Naive thymus-derived CD4-positive, alpha-beta T cell (primary cell): ENCODE measurements around the gene TTC12. TPM values are rescaled to one million over a fixed set of nuclear protein-coding genes. Genes with fewer than 3 reads are reported as not detected.
A peak's percentile ranks its signal among the peaks of the same experiment; 100 is the strongest.

Experiments
- ATAC-seq: fragments of 150-1000 bp; cut with Tn5 transposase; 2 replicates; pipeline ENCODE4 v1.10.0; 2021; ENCODE audit warnings: mild to moderate bottlenecking, moderate library complexity
- CTCF ChIA-PET: fragments of 350-600 bp; sonication (Branson Sonifier 250); formaldehyde crosslinking; loops from one replicate; lab custom pipeline; 2021; ENCODE audit warnings: antibody characterized with exemption; lab: Charles Lee
- POLR2A ChIA-PET: fragments of 350-600 bp; sonication (Branson Sonifier 250); formaldehyde crosslinking; loops from one replicate; lab custom pipeline; 2021; ENCODE audit warnings: antibody characterized with exemption, inconsistent platforms; lab: Charles Lee
- DNase-seq, 9 donors: peaks; one replicate each; pipeline versions ENCODE4 v3.0.0 to v3.0.0-alpha.2; 2020 to 2022; ENCODE audit warnings: mixed read lengths in 1 of 9
- H3K27ac ChIP-seq: one replicate; pipeline ENCODE4 v1.7.0; 2013; ENCODE audit warnings: mild to moderate bottlenecking, low read depth, low read length, moderate library complexity
- H3K27me3 ChIP-seq, 2 donors: one replicate each; pipeline ENCODE4 v1.7.0; 2013; ENCODE audit warnings: low read length in 2 of 2, mild to moderate bottlenecking in 2 of 2, moderate library complexity in 2 of 2; ENCODE audit not compliant: control insufficient read depth in 2 of 2, insufficient read depth in 2 of 2
- H3K36me3 ChIP-seq, 3 experiments: 1 replicate in 2 of 3; 2 replicates in 1 of 3; pipeline ENCODE4 v1.7.0; 2013; ENCODE audit warnings: low read length in 3 of 3, mild to moderate bottlenecking in 3 of 3, moderate library complexity in 1 of 3; ENCODE audit not compliant: insufficient read depth in 3 of 3, control insufficient read depth in 2 of 3
- H3K4me1 ChIP-seq, 2 donors: one replicate each; pipeline ENCODE4 v1.7.0; 2013; ENCODE audit warnings: low read length in 2 of 2, mild to moderate bottlenecking in 2 of 2, moderate library complexity in 1 of 2; ENCODE audit not compliant: control insufficient read depth in 2 of 2, insufficient read depth in 2 of 2
- H3K4me3 ChIP-seq: 2 replicates; pipeline ENCODE4 v1.7.0; 2013; ENCODE audit warnings: mild to moderate bottlenecking, low read length
- H3K9me3 ChIP-seq, 3 experiments: 1 replicate in 2 of 3; 2 replicates in 1 of 3; pipeline ENCODE4 v1.7.0; 2013; ENCODE audit warnings: low read length in 3 of 3; ENCODE audit not compliant: control insufficient read depth in 2 of 3
- H3K27ac Mint-ChIP-seq, 9 donors: one replicate each; pipeline ENCODE4 v1.8.0; 2020 to 2022; ENCODE audit warnings: mixed read lengths in 9 of 9, mild to moderate bottlenecking in 8 of 9, moderate library complexity in 5 of 9, inconsistent platforms in 2 of 9
- H3K27me3 Mint-ChIP-seq, 5 donors: one replicate each; pipeline ENCODE4 v1.8.0; 2021 to 2022; ENCODE audit warnings: mixed read lengths in 5 of 5, mild to moderate bottlenecking in 1 of 5
- H3K36me3 Mint-ChIP-seq, 5 donors: one replicate each; pipeline ENCODE4 v1.8.0; 2020 to 2022; ENCODE audit warnings: mixed read lengths in 5 of 5, mild to moderate bottlenecking in 3 of 5, inconsistent platforms in 1 of 5
- H3K4me1 Mint-ChIP-seq, 7 donors: one replicate each; pipeline ENCODE4 v1.8.0; 2020 to 2022; ENCODE audit warnings: mixed read lengths in 7 of 7, mild to moderate bottlenecking in 3 of 7, inconsistent platforms in 1 of 7
- H3K4me3 Mint-ChIP-seq, 10 donors: one replicate each; pipeline ENCODE4 v1.8.0; 2020 to 2022; ENCODE audit warnings: mild to moderate bottlenecking in 10 of 10, mixed read lengths in 10 of 10, moderate library complexity in 6 of 10, inconsistent platforms in 2 of 10
- H3K9me3 Mint-ChIP-seq, 11 donors: one replicate each; pipeline ENCODE4 v1.8.0; 2020 to 2022; ENCODE audit warnings: mixed read lengths in 11 of 11, mild to moderate bottlenecking in 4 of 11, inconsistent platforms in 1 of 11, moderate library complexity in 1 of 11
- intact Hi-C, 2 donors: fragments of 100-400 bp; cut with micrococcal nuclease; formaldehyde crosslinking; loops; one replicate each; pipeline ENCODE4 v1.15.1; 2023
- polyA plus RNA-seq, 2 donors: library from polyadenylated mRNA; unstranded; fragments of 300-500 nt; fragmentation: Illumina TruSeq; gene quantifications; one replicate each; pipeline ENCODE4 v1.2.3, GENCODE V29; 2021
- total RNA-seq, 6 experiments: library from RNA in 5 of 6; stranded (reverse) in 5 of 6; gene quantifications; 1 replicate in 5 of 6; 2 replicates in 1 of 6; pipeline ENCODE4 v1.2.3 and lab custom pipeline; 2021 to 2026

Gene TTC12
- total and polyA plus RNA-seq, 7 experiments from 2014 or later, result 8.2 to 84.5 (median 45.1) TPM

- intact Hi-C loops, result no loop called here
- ChIA-PET CTCF (interaction anchor here (2.0 kb wide), 1 partner anchor 10 kb away, joined by 6 read pairs; no protein-coding TSS in a partner anchor), POLR2A (interaction anchor here (1.0 kb wide), 1 partner anchor 18 kb away, joined by 4 read pairs; the partner anchor contains the start of gene TTC12)
- no peak overlapping the region for H3K27ac Mint-ChIP-seq
- H3K36me3 ChIP-seq, result peaks cover 5 to 87% (median 11%) of the 10 kb centered on the region in 3 experiments
- no peaks in the 10 kb centered on the region for H3K27me3 ChIP-seq
- H3K36me3 Mint-ChIP-seq, result peaks cover 15 to 81% (median 54%) of the 10 kb centered on the region in 5 donors
- no peak for DNase-seq
- no peak overlapping the region for H3K4me3 Mint-ChIP-seq
- no peak for ATAC-seq
- H3K27ac ChIP-seq, result no peak overlapping the region
- no peaks in the 10 kb centered on the region for H3K9me3 ChIP-seq
- no peaks in the 10 kb centered on the region for H3K4me1 ChIP-seq
- H3K4me3 ChIP-seq, result no peak overlapping the region
- peaks cover 0 to 6% (median 0%) of the 10 kb centered on the region in 7 donors for H3K4me1 Mint-ChIP-seq
- no peaks in the 10 kb centered on the region for H3K27me3 Mint-ChIP-seq
- H3K9me3 Mint-ChIP-seq, result peaks cover 0 to under 1% (median 0%) of the 10 kb centered on the region in 11 donors
These were observed 17.6 kb downstream of the TTC12 start for GRCh38 chr11:113332023-113332422.

GRCh38 chr11:113332638-113333329, 18.4 kb downstream of the TTC12 start:
- DNase-seq (no peak), ATAC-seq (no peak)
- intact Hi-C loops, result no loop called here
- H3K4me3 ChIP-seq, result no peak overlapping the region
- H3K36me3 ChIP-seq, result peaks cover 5 to 87% (median 15%) of the 10 kb centered on the region in 3 experiments
- ChIA-PET CTCF (interaction anchor here (2.0 kb wide), 1 partner anchor 9 kb away, joined by 6 read pairs; no protein-coding TSS in a partner anchor), POLR2A (interaction anchor here (1.0 to 1.7 kb wide), 2 partner anchors 10 to 19 kb away, joined by 4 read pairs; partner anchors contain the start of gene TTC12)
- no peaks in the 10 kb centered on the region for H3K9me3 ChIP-seq
- peaks cover 19 to 81% (median 49%) of the 10 kb centered on the region in 5 donors for H3K36me3 Mint-ChIP-seq
- peaks cover 0 to 6% (median 0%) of the 10 kb centered on the region in 7 donors for H3K4me1 Mint-ChIP-seq
- peak overlapping the region in 2 of 9 donors; percentile 60 to 86 for H3K27ac Mint-ChIP-seq
- peaks cover 0 to 2% (median 0%) of the 10 kb centered on the region in 11 donors for H3K9me3 Mint-ChIP-seq
- H3K27ac ChIP-seq, result no peak overlapping the region
- no peaks in the 10 kb centered on the region for H3K4me1 ChIP-seq
- H3K27me3 ChIP-seq, result no peaks in the 10 kb centered on the region
- no peak overlapping the region for H3K4me3 Mint-ChIP-seq
- no peaks in the 10 kb centered on the region for H3K27me3 Mint-ChIP-seq

- H3K27me3 Mint-ChIP-seq, result no peaks in the 10 kb centered on the region
- peaks cover 0 to 2% (median 0%) of the 10 kb centered on the region in 11 donors for H3K9me3 Mint-ChIP-seq
- Histone ChIP-seq H3K36me3 (peaks cover 5 to 88% (median 16%) of the 10 kb centered on the region in 3 experiments), H3K4me1 (no peaks in the 10 kb centered on the region), H3K27ac (no peak overlapping the region), H3K27me3 (no peaks in the 10 kb centered on the region), H3K4me3 (no peak overlapping the region), H3K9me3 (no peaks in the 10 kb centered on the region)
- DNase-seq (no peak), ATAC-seq (no peak)
- no peak overlapping the region for H3K4me3 Mint-ChIP-seq
- peaks cover 19 to 81% (median 47%) of the 10 kb centered on the region in 5 donors for H3K36me3 Mint-ChIP-seq
- CTCF ChIA-PET, result interaction anchor here (0.9 kb wide), 1 partner anchor 1047 kb away, joined by 4 read pairs; no protein-coding TSS in a partner anchor
- POLR2A ChIA-PET, result interaction anchor here (1.7 kb wide), 1 partner anchor 11 kb away, joined by 4 read pairs; no protein-coding TSS in a partner anchor
- peaks cover 0 to 6% (median 0%) of the 10 kb centered on the region in 7 donors for H3K4me1 Mint-ChIP-seq
- intact Hi-C loops, result no loop called here
- no peak overlapping the region for H3K27ac Mint-ChIP-seq
These were observed 19.8 kb downstream of the TTC12 start for GRCh38 chr11:113334183-113334582.

GRCh38 chr11:113338730-113339129, 24.3 kb downstream of the TTC12 start:
- Histone ChIP-seq H3K36me3 (peaks cover 0 to 93% (median 16%) of the 10 kb centered on the region in 3 experiments), H3K9me3 (no peaks in the 10 kb centered on the region), H3K27ac (no peak overlapping the region), H3K27me3 (no peaks in the 10 kb centered on the region), H3K4me3 (no peak overlapping the region), H3K4me1 (no peaks in the 10 kb centered on the region)
- no peak for ATAC-seq
- Mint-ChIP-seq H3K4me1 (peaks cover 0 to 4% (median 0%) of the 10 kb centered on the region in 7 donors), H3K36me3 (peaks cover 20 to 88% (median 50%) of the 10 kb centered on the region in 5 donors), H3K4me3 (no peak overlapping the region), H3K27ac (peak overlapping the region in 1 of 9 donors; percentile 37), H3K27me3 (no peaks in the 10 kb centered on the region), H3K9me3 (peaks cover 0 to 2% (median 0%) of the 10 kb centered on the region in 11 donors)
- ChIA-PET POLR2A (no interaction called here), CTCF (no interaction called here)
- intact Hi-C loops, result loop anchor here in 1 of 2 donors (5.0 kb wide), 1 partner anchor 34 kb away; no protein-coding TSS in a partner anchor
- DNase-seq, result no peak

- Histone ChIP-seq H3K9me3 (no peaks in the 10 kb centered on the region), H3K27ac (no peak overlapping the region), H3K4me1 (no peaks in the 10 kb centered on the region), H3K4me3 (no peak overlapping the region), H3K27me3 (no peaks in the 10 kb centered on the region), H3K36me3 (peaks cover 0 to 90% (median 15%) of the 10 kb centered on the region in 3 experiments)
- Mint-ChIP-seq H3K9me3 (peaks cover 0 to 2% (median 0%) of the 10 kb centered on the region in 11 donors), H3K4me1 (peaks cover 0 to 4% (median 0%) of the 10 kb centered on the region in 7 donors), H3K27me3 (no peaks in the 10 kb centered on the region), H3K4me3 (no peak overlapping the region), H3K36me3 (peaks cover 19 to 87% (median 49%) of the 10 kb centered on the region in 5 donors), H3K27ac (peak overlapping the region in 1 of 9 donors; percentile 41)
- DNase-seq (no peak), ATAC-seq (no peak)
- ChIA-PET CTCF (no interaction called here), POLR2A (no interaction called here)
- intact Hi-C loops, result loop anchor here in 1 of 2 donors (5.0 kb wide), 1 partner anchor 32 kb away; no protein-coding TSS in a partner anchor
These were observed 25.7 kb downstream of the TTC12 start for GRCh38 chr11:113339929-113340589.

- H3K36me3 ChIP-seq, result peaks cover 0 to 82% (median 9%) of the 10 kb centered on the region in 3 experiments
- no peaks in the 10 kb centered on the region for H3K9me3 ChIP-seq
- ChIA-PET POLR2A (no interaction called here), CTCF (interaction anchor here (1.7 kb wide), 1 partner anchor 9 kb away, joined by 6 read pairs; no protein-coding TSS in a partner anchor)
- ATAC-seq (no peak), DNase-seq (no peak)
- Mint-ChIP-seq H3K27me3 (no peaks in the 10 kb centered on the region), H3K27ac (no peak overlapping the region), H3K4me1 (no peaks in the 10 kb centered on the region), H3K36me3 (peaks cover 12 to 83% (median 45%) of the 10 kb centered on the region in 5 donors), H3K9me3 (peaks cover 0 to 2% (median 0%) of the 10 kb centered on the region in 11 donors), H3K4me3 (no peak overlapping the region)
- intact Hi-C loops, result no loop called here
- H3K27me3 ChIP-seq, result no peaks in the 10 kb centered on the region
- no peak overlapping the region for H3K27ac ChIP-seq
- no peak overlapping the region for H3K4me3 ChIP-seq
- no peaks in the 10 kb centered on the region for H3K4me1 ChIP-seq
These were observed 27.2 kb downstream of the TTC12 start for GRCh38 chr11:113341388-113342165.
